Mesenchymal stem cell (in vitro differentiated cells and primary cell): ENCODE results near the gene WDFY2.
A peak's percentile ranks its signal among the peaks of the same experiment; 100 is the strongest.

Experiments
- DNase-seq: peaks from one replicate; pipeline ENCODE4 v3.0.0-alpha.2; 2013
- H2AFZ ChIP-seq: one replicate; pipeline ENCODE4 v1.6.1; 2013; ENCODE audit warnings: low read depth, mild to moderate bottlenecking, control low read depth, inconsistent platforms, low read length, moderate library complexity
- H2AK5ac ChIP-seq: 2 replicates; pipeline ENCODE4 v1.6.1; 2013; ENCODE audit warnings: low read length, moderate library complexity, mild to moderate bottlenecking, inconsistent platforms; ENCODE audit not compliant: severe bottlenecking
- H2BK120ac ChIP-seq: one replicate; pipeline ENCODE4 v1.6.1; 2013; ENCODE audit warnings: low read depth, mild to moderate bottlenecking, inconsistent platforms, low read length, moderate library complexity
- H2BK12ac ChIP-seq, 2 experiments: one replicate each; pipeline ENCODE4 v1.6.1; 2013; ENCODE audit warnings: inconsistent platforms in 2 of 2, low read length in 2 of 2, mild to moderate bottlenecking in 2 of 2, moderate library complexity in 2 of 2, control low read depth in 1 of 2
- H2BK15ac ChIP-seq: one replicate; pipeline ENCODE4 v1.6.1; 2013; ENCODE audit warnings: mild to moderate bottlenecking, low read depth, inconsistent platforms; ENCODE audit not compliant: poor library complexity, severe bottlenecking
- H2BK5ac ChIP-seq: 2 replicates; pipeline ENCODE4 v1.6.1; 2013; ENCODE audit warnings: low read depth, mild to moderate bottlenecking, low read length, control low read depth, inconsistent platforms; ENCODE audit not compliant: poor library complexity, severe bottlenecking
- H3K14ac ChIP-seq, 2 experiments: one replicate each; pipeline ENCODE4 v1.6.1; 2013; ENCODE audit warnings: inconsistent platforms in 2 of 2, low read length in 2 of 2, control low read depth in 1 of 2, mild to moderate bottlenecking in 1 of 2, moderate library complexity in 1 of 2
- H3K18ac ChIP-seq, 2 experiments: one replicate each; pipeline ENCODE4 v1.6.1; 2013; ENCODE audit warnings: inconsistent platforms in 2 of 2, low read length in 2 of 2, control low read depth in 1 of 2, low read depth in 1 of 2, mild to moderate bottlenecking in 1 of 2
- H3K23ac ChIP-seq, 2 experiments: one replicate each; pipeline ENCODE4 v1.6.1; 2013; ENCODE audit warnings: inconsistent platforms in 2 of 2, low read length in 2 of 2, mild to moderate bottlenecking in 2 of 2, moderate library complexity in 2 of 2, control low read depth in 1 of 2
- H3K27ac ChIP-seq: 2 replicates; pipeline ENCODE4 v1.5.1; 2013; ENCODE audit warnings: mild to moderate bottlenecking, moderate library complexity, low read length, control low read depth, inconsistent platforms; ENCODE audit not compliant: poor library complexity, severe bottlenecking
- H3K27me3 ChIP-seq, 2 experiments: 2 replicates each; pipeline versions ENCODE4 v1.6.1 to v1.7.0; 2013; ENCODE audit warnings: low read length in 2 of 2, mild to moderate bottlenecking in 2 of 2, moderate library complexity in 2 of 2, control low read depth in 1 of 2, inconsistent platforms in 1 of 2; ENCODE audit not compliant: control insufficient read depth in 1 of 2, insufficient read depth in 1 of 2
- H3K36me3 ChIP-seq, 2 experiments: 2 replicates each; pipeline versions ENCODE4 v1.6.1 to v1.7.0; 2013; ENCODE audit warnings: low read length in 2 of 2, control low read depth in 1 of 2, inconsistent platforms in 1 of 2, low read depth in 1 of 2, mild to moderate bottlenecking in 1 of 2; ENCODE audit not compliant: insufficient read depth in 2 of 2, control insufficient read depth in 1 of 2
- H3K4ac ChIP-seq, 2 experiments: one replicate each; pipeline ENCODE4 v1.6.1; 2013; ENCODE audit warnings: inconsistent platforms in 2 of 2, low read length in 2 of 2, mild to moderate bottlenecking in 2 of 2, moderate library complexity in 2 of 2, control low read depth in 1 of 2, low read depth in 1 of 2
- H3K4me1 ChIP-seq: 2 replicates; pipeline ENCODE4 v1.6.1; 2013; ENCODE audit warnings: low read depth, low read length, control low read depth; ENCODE audit not compliant: control insufficient read depth, insufficient read depth
- H3K4me2 ChIP-seq: 2 replicates; pipeline ENCODE4 v1.6.1; 2013; ENCODE audit warnings: low read length, mild to moderate bottlenecking, inconsistent platforms; ENCODE audit not compliant: poor library complexity, severe bottlenecking
- H3K4me3 ChIP-seq, 2 experiments: 2 replicates each; pipeline versions ENCODE4 v1.5.1 to v1.7.0; 2013; ENCODE audit warnings: low read length in 2 of 2, mild to moderate bottlenecking in 2 of 2, control low read depth in 1 of 2, low read depth in 1 of 2; ENCODE audit not compliant: insufficient read depth in 1 of 2
- H3K79me1 ChIP-seq: replicated peaks from 2 replicates; pipeline ENCODE4 v1.6.1; 2013; ENCODE audit warnings: mild to moderate bottlenecking, control low read depth, low read length, inconsistent platforms; ENCODE audit not compliant: poor library complexity, severe bottlenecking
- H3K9ac ChIP-seq: 2 replicates; pipeline ENCODE4 v1.7.0; 2013; ENCODE audit warnings: mild to moderate bottlenecking, low read length, moderate library complexity
- H3K9me3 ChIP-seq: 2 replicates; pipeline ENCODE4 v1.7.0; 2013; ENCODE audit warnings: mild to moderate bottlenecking, low read length; ENCODE audit not compliant: control insufficient read depth
- H4K8ac ChIP-seq: one replicate; pipeline ENCODE4 v1.6.1; 2013; ENCODE audit warnings: inconsistent platforms, mild to moderate bottlenecking, low read length, moderate library complexity
- H4K91ac ChIP-seq: one replicate; pipeline ENCODE4 v1.6.1; 2013; ENCODE audit warnings: mild to moderate bottlenecking, low read length, inconsistent platforms
- WGBS: methylation state at CpG from one replicate; pipeline ENCODE4 v1.1.7; 2013; ENCODE audit warnings: mixed read lengths; 5-methylcytosine and 5-hydroxymethylcytosine counted together

The WDFY2 gene

GRCh38 chr13:51714663-51715168, 130.5 kb downstream of the WDFY2 start:
- Histone ChIP-seq H4K8ac (no peak overlapping the region), H3K4ac (no peak overlapping the region), H3K4me3 (no peak overlapping the region), H3K27ac (peak overlapping the region; percentile 50), H2BK120ac (no peak overlapping the region), H3K18ac (peak overlapping the region in 1 of 2 experiments; percentile 43), H3K4me2 (no peak overlapping the region), H3K9ac (peak overlapping the region; percentile 30), H2AFZ (no peak overlapping the region), H3K14ac (no peak overlapping the region), H2BK15ac (no peak overlapping the region), H2AK5ac (no peak overlapping the region), H3K4me1 (no peaks in the 10 kb centered on the region), H3K23ac (no peak overlapping the region), H3K9me3 (no peaks in the 10 kb centered on the region), H3K36me3 (peaks cover 0 to 13% of the 10 kb centered on the region in 2 experiments), H3K79me1 (peaks cover 14% of the 10 kb centered on the region), H4K91ac (no peak overlapping the region), H2BK12ac (no peak overlapping the region), H2BK5ac (no peak overlapping the region), H3K27me3 (no peaks in the 10 kb centered on the region)
- peak; percentile 54 for DNase-seq
- 48% methylated on average over 1 of the region's 2 CpGs for WGBS

- WGBS: 100% methylated on average over 2 of the region's 3 CpGs
- Histone ChIP-seq H2BK120ac (no peak overlapping the region), H2AFZ (no peak overlapping the region)
These were observed 131.4 kb downstream of the WDFY2 start for GRCh38 chr13:51715613-51716012.

GRCh38 chr13:51717786-51718398, 133.6 kb downstream of the WDFY2 start:
- Histone ChIP-seq H3K4me3 (no peak overlapping the region), H3K14ac (no peak overlapping the region), H3K27ac (no peak overlapping the region), H3K27me3 (no peaks in the 10 kb centered on the region), H2BK15ac (no peak overlapping the region), H3K9me3 (no peaks in the 10 kb centered on the region), H4K8ac (no peak overlapping the region), H3K9ac (peak overlapping the region; percentile 14), H3K23ac (no peak overlapping the region), H3K18ac (peak overlapping the region in 1 of 2 experiments; percentile 64), H2BK120ac (no peak overlapping the region), H3K79me1 (peaks cover 27% of the 10 kb centered on the region), H3K4me2 (no peak overlapping the region), H3K4ac (no peak overlapping the region), H3K36me3 (peaks cover 3 to 27% of the 10 kb centered on the region in 2 experiments), H3K4me1 (no peaks in the 10 kb centered on the region), H2AK5ac (no peak overlapping the region), H2BK12ac (no peak overlapping the region), H2AFZ (no peak overlapping the region), H4K91ac (no peak overlapping the region), H2BK5ac (no peak overlapping the region)
- WGBS: 100% methylated on average over 1 of the region's 1 CpG
- no peak for DNase-seq

More at GRCh38 chr13:51715613-51716012, 131.4 kb downstream of the WDFY2 start:
- H3K18ac ChIP-seq: no peak overlapping the region
- peaks cover 17% of the 10 kb centered on the region for H3K79me1 ChIP-seq
- H2BK12ac ChIP-seq: no peak overlapping the region
- H4K91ac ChIP-seq: no peak overlapping the region
- no peak overlapping the region for H2AK5ac ChIP-seq
- H3K4ac ChIP-seq: no peak overlapping the region
- H3K36me3 ChIP-seq: peaks cover 0 to 22% of the 10 kb centered on the region in 2 experiments
- no peak overlapping the region for H3K14ac ChIP-seq
- no peak overlapping the region for H3K4me2 ChIP-seq
- H3K4me1 ChIP-seq: no peaks in the 10 kb centered on the region
- no peak overlapping the region for H3K4me3 ChIP-seq
- H2BK5ac ChIP-seq: no peak overlapping the region
- no peak overlapping the region for H3K27ac ChIP-seq
- no peaks in the 10 kb centered on the region for H3K9me3 ChIP-seq
- no peak overlapping the region for H3K9ac ChIP-seq
- DNase-seq: no peak
- no peak overlapping the region for H4K8ac ChIP-seq
- no peak overlapping the region for H2BK15ac ChIP-seq
- H3K23ac ChIP-seq: no peak overlapping the region
- H3K27me3 ChIP-seq: no peaks in the 10 kb centered on the region

- H2AFZ ChIP-seq: no peak overlapping the region
- H3K4me1 ChIP-seq: no peaks in the 10 kb centered on the region
- H2BK15ac ChIP-seq: no peak overlapping the region
- no peak overlapping the region for H3K4me3 ChIP-seq
- 100% methylated on average over 1 of the region's 1 CpG for WGBS
- no peak overlapping the region for H2BK120ac ChIP-seq
- no peak overlapping the region for H2BK12ac ChIP-seq
- no peak overlapping the region for H3K4ac ChIP-seq
- no peak overlapping the region for H3K9ac ChIP-seq
- no peak overlapping the region for H3K4me2 ChIP-seq
- H3K9me3 ChIP-seq: no peaks in the 10 kb centered on the region
- peaks cover 27% of the 10 kb centered on the region for H3K79me1 ChIP-seq
- H3K23ac ChIP-seq: no peak overlapping the region
- H3K14ac ChIP-seq: no peak overlapping the region
- no peak overlapping the region for H4K91ac ChIP-seq
- peaks cover 3 to 27% of the 10 kb centered on the region in 2 experiments for H3K36me3 ChIP-seq
- no peak overlapping the region for H2BK5ac ChIP-seq
- no peak for DNase-seq
- no peaks in the 10 kb centered on the region for H3K27me3 ChIP-seq
- H2AK5ac ChIP-seq: no peak overlapping the region
- no peak overlapping the region for H3K18ac ChIP-seq
- H4K8ac ChIP-seq: no peak overlapping the region
- H3K27ac ChIP-seq: no peak overlapping the region
These were observed 135.1 kb downstream of the WDFY2 start for GRCh38 chr13:51719394-51719793.
